IMR-90 (cell line): ENCODE measurements around the gene DNAJC28. TPM values are rescaled to one million over a fixed set of nuclear protein-coding genes. Genes with fewer than 3 reads are reported as not detected.

Source experiments
- ATAC-seq: fragments of 200-7000 bp; cut with Tn5 transposase; 2 replicates; pipeline ENCODE4 v1.9.1; 2020; ENCODE audit warnings: low read depth, mild to moderate bottlenecking, moderate library complexity
- BruUV-seq: library from RNA; stranded (reverse); fragments of 400-500 nt; replicated peaks from 2 replicates; lab custom pipeline; 2021; lab: Mats Ljungman, UMichigan
- CTCF ChIA-PET: fragments of 300-600 bp; formaldehyde crosslinking; extraction: SDS; loops from one replicate; lab custom pipeline; 2021; ENCODE audit warnings: antibody characterized with exemption; lab: Yijun Ruan, JAX
- POLR2A ChIA-PET: fragments of 300-600 bp; sonication (Branson Sonifier 250); formaldehyde crosslinking; loops from one replicate; lab custom pipeline; 2022; ENCODE audit warnings: antibody characterized with exemption; ENCODE audit not compliant: unreplicated experiment; lab: Charles Lee
- DNase-seq: peaks from one replicate; pipeline ENCODE4 v3.0.0; 2013
- H2AFZ ChIP-seq: replicated peaks from 2 replicates; pipeline ENCODE3; 2013; ENCODE audit warnings: low read length, mild to moderate bottlenecking; ENCODE audit not compliant: poor library complexity
- H2AK5ac ChIP-seq: 2 replicates; pipeline ENCODE4 v1.6.1; 2013; ENCODE audit warnings: low read depth, low read length, inconsistent platforms
- H2AK9ac ChIP-seq: replicated peaks from 2 replicates; pipeline ENCODE3; 2013; ENCODE audit warnings: mild to moderate bottlenecking, low read depth, low read length, moderate library complexity; ENCODE audit not compliant: poor library complexity
- H2BK120ac ChIP-seq: 2 replicates; pipeline ENCODE4 v1.6.1; 2013; ENCODE audit warnings: low read depth, low read length, inconsistent platforms
- H2BK15ac ChIP-seq: 3 replicates; pipeline ENCODE4 v1.6.1; 2013; ENCODE audit warnings: low read depth, low read length, inconsistent platforms
- H2BK20ac ChIP-seq: 2 replicates; pipeline ENCODE4 v1.6.1; 2013; ENCODE audit warnings: low read depth, mild to moderate bottlenecking, inconsistent platforms, low read length, moderate library complexity
- H2BK5ac ChIP-seq: 2 replicates; pipeline ENCODE4 v1.6.1; 2013; ENCODE audit warnings: mild to moderate bottlenecking, low read depth, low read length, inconsistent platforms; ENCODE audit not compliant: poor library complexity, severe bottlenecking
- H3K14ac ChIP-seq: replicated peaks from 2 replicates; pipeline ENCODE4 v1.6.1; 2013; ENCODE audit warnings: low read depth, low read length, inconsistent platforms
- H3K18ac ChIP-seq: 2 replicates; pipeline ENCODE4 v1.6.1; 2013; ENCODE audit warnings: low read depth, low read length, control low read depth
- H3K23ac ChIP-seq: 2 replicates; pipeline ENCODE4 v1.6.1; 2013; ENCODE audit warnings: low read depth, low read length, inconsistent platforms
- H3K27ac ChIP-seq: 2 replicates; pipeline ENCODE4 v1.5.1; 2013; ENCODE audit warnings: mild to moderate bottlenecking, control low read depth, low read length; ENCODE audit not compliant: insufficient read depth
- H3K27me3 ChIP-seq: 2 replicates; pipeline ENCODE4 v1.6.1; 2013; ENCODE audit warnings: low read length; ENCODE audit not compliant: control insufficient read depth, insufficient read depth
- H3K36me3 ChIP-seq: 2 replicates; pipeline ENCODE4 v1.6.1; 2013; ENCODE audit warnings: low read length, mixed read lengths; ENCODE audit not compliant: control insufficient read depth, insufficient read depth
- H3K4ac ChIP-seq: 2 replicates; pipeline ENCODE4 v1.6.1; 2013; ENCODE audit warnings: low read depth, low read length, inconsistent platforms
- H3K4me1 ChIP-seq: 2 replicates; pipeline ENCODE4 v1.6.1; 2013; ENCODE audit warnings: low read length, mixed read lengths; ENCODE audit not compliant: control insufficient read depth, insufficient read depth
- H3K4me2 ChIP-seq: 2 replicates; pipeline ENCODE4 v1.6.1; 2013; ENCODE audit warnings: low read depth, mild to moderate bottlenecking, control low read depth, low read length, moderate library complexity
- H3K4me3 ChIP-seq: 2 replicates; pipeline ENCODE4 v1.5.1; 2013; ENCODE audit warnings: low read depth, mild to moderate bottlenecking, control low read depth, low read length, moderate library complexity; ENCODE audit not compliant: insufficient read depth
- H3K56ac ChIP-seq: 2 replicates; pipeline ENCODE4 v1.6.1; 2013; ENCODE audit warnings: low read length, inconsistent platforms; ENCODE audit not compliant: insufficient read depth; ENCODE audit errors: extremely low read depth
- H3K79me1 ChIP-seq, 2 experiments: 2 replicates each; pipeline ENCODE4 v1.6.1; 2013; ENCODE audit warnings: low read length in 2 of 2, inconsistent platforms in 1 of 2, low read depth in 1 of 2
- H3K9ac ChIP-seq: 2 replicates; pipeline ENCODE4 v1.6.1; 2013; ENCODE audit warnings: low read depth, low read length, control low read depth
- H3K9me1 ChIP-seq: 2 replicates; pipeline ENCODE4 v1.6.1; 2013; ENCODE audit warnings: low read length, inconsistent platforms; ENCODE audit not compliant: insufficient read depth
- H3K9me3 ChIP-seq: 2 replicates; pipeline ENCODE4 v1.6.1; 2013; ENCODE audit warnings: low read length; ENCODE audit not compliant: control insufficient read depth, insufficient read depth
- H4K20me1 ChIP-seq: 2 replicates; pipeline ENCODE4 v1.6.1; 2013; ENCODE audit warnings: low read length, inconsistent platforms; ENCODE audit not compliant: insufficient read depth
- H4K5ac ChIP-seq: 2 replicates; pipeline ENCODE4 v1.6.1; 2013; ENCODE audit warnings: mild to moderate bottlenecking, low read depth, low read length, control low read depth
- H4K8ac ChIP-seq, 2 experiments: 2 replicates each; pipeline ENCODE4 v1.6.1; 2013; ENCODE audit warnings: low read depth in 2 of 2, low read length in 2 of 2, control low read depth in 1 of 2, inconsistent platforms in 1 of 2
- H4K91ac ChIP-seq: 2 replicates; pipeline ENCODE4 v1.6.1; 2013; ENCODE audit warnings: low read depth, low read length, inconsistent platforms; ENCODE audit not compliant: insufficient read depth
- BHLHE40 ChIP-seq: fragments of 150-350 bp; IDR thresholded peaks from 2 replicates; pipeline ENCODE4 v1.6.1; 2016; ENCODE audit warnings: mild to moderate bottlenecking, low read depth, low read length
- CEBPB ChIP-seq: IDR thresholded peaks from 2 replicates; pipeline ENCODE4 v1.6.1; 2012; ENCODE audit warnings: low read depth, low read length, improper control_type of control experiment
- FOS ChIP-seq: fragments of 150-350 bp; IDR thresholded peaks from 2 replicates; pipeline ENCODE4 v1.6.1; 2016; ENCODE audit warnings: low read depth, low read length
- MAFK ChIP-seq: IDR thresholded peaks from 2 replicates; pipeline ENCODE4 v1.6.1; 2012; ENCODE audit warnings: low read depth, low read length, improper control_type of control experiment
- MAZ ChIP-seq: IDR thresholded peaks from 2 replicates; pipeline ENCODE4 v1.6.1; 2012; ENCODE audit warnings: low read depth, mild to moderate bottlenecking, low read length, improper control_type of control experiment, moderate library complexity, borderline replicate concordance
- NFE2L2 ChIP-seq: fragments of 150-350 bp; IDR thresholded peaks from 2 replicates; pipeline ENCODE4 v1.6.1; 2016; ENCODE audit warnings: low read depth, mild to moderate bottlenecking, low read length
- RAD21 ChIP-seq: IDR thresholded peaks from 2 replicates; pipeline ENCODE4 v1.6.1; 2012; ENCODE audit warnings: low read length, improper control_type of control experiment
- RFX5 ChIP-seq: IDR thresholded peaks from 2 replicates; pipeline ENCODE4 v1.8.0; 2012; ENCODE audit warnings: low read depth, mild to moderate bottlenecking, low read length, moderate library complexity
- SMC3 ChIP-seq: fragments of 150-350 bp; IDR thresholded peaks from 2 replicates; pipeline ENCODE4 v1.6.1; 2016; ENCODE audit warnings: low read depth, mild to moderate bottlenecking, antibody characterized with exemption, low read length, moderate library complexity
- USF2 ChIP-seq: fragments of 150-350 bp; IDR thresholded peaks from 2 replicates; pipeline ENCODE4 v1.6.1; 2017; ENCODE audit warnings: mild to moderate bottlenecking, antibody characterized with exemption, low read length, low read depth
- WGBS, 2 experiments: methylation state at CpG; one replicate each; pipeline versions ENCODE4 v1.1.5 to v1.1.7; 2013; ENCODE audit warnings: missing lambda C conversion rate in 2 of 2; ENCODE audit not compliant: insufficient read length in 1 of 2; ENCODE audit errors: extremely low coverage in 2 of 2; 5-methylcytosine and 5-hydroxymethylcytosine counted together
- dilution Hi-C: fragments of 300-500 bp; cut with HindIII; formaldehyde crosslinking; loops from one replicate; pipeline ENCODE4 v1.14.3; 2018; ENCODE audit warnings: low sequenced_read_pairs; ENCODE audit not compliant: unreplicated experiment
- in situ Hi-C: fragments of 300-500 bp; cut with MboI; formaldehyde crosslinking; loops from 3 replicates; pipeline ENCODE4 v1.14.3; 2019; ENCODE audit warnings: low sequenced_read_pairs, inconsistent platforms, mixed read lengths
- intact Hi-C: fragments of 100-400 bp; cut with micrococcal nuclease; formaldehyde crosslinking; loops from 2 replicates; pipeline ENCODE4 v1.10.0; 2022
- polyA plus RNA-seq, 3 experiments: library from polyadenylated mRNA; depleted of rRNA; stranded (reverse); fragments of >200 nt; gene quantifications; 2 replicates each; pipeline ENCODE4 v1.2.3, GENCODE V29; 2012; ENCODE audit warnings: low replicate concordance in 1 of 3
- total RNA-seq: library from RNA; depleted of rRNA; stranded (reverse); fragments of >200 nt; gene quantifications from 2 replicates; pipeline ENCODE4 v1.2.3, GENCODE V29; 2012
- TF ChIP-seq, protein P1 (sequence below): conservative IDR thresholded peaks from 2 replicates; pipeline ENCODE4 v1.5.1; 2012; ENCODE audit warnings: mild to moderate bottlenecking, low read depth, low read length, improper control_type of control experiment

DNAJC28 gene
- total and polyA plus RNA-seq, 2 of the 4 experiments (the other 2 are of a cell fraction) = 0.54 to 0.65 TPM

DNA sequence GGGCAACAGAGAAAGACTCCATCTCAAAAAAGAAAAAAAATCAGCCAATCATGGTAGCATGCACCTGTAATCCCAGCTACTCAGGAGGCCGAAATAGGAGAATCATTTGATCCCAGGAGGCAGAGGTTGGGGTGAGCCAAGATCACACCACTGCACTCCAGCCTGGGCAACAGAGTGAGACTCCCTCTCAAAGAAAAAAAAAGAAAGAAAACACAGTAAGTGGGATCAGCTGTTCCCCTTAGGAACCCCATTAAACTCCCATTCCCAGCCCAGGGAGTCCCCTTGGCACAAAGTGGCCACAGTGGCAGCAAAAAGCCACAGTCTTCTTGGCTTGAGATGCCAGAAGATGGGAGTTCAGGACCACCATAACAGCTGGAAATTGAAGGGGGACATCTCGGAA, 20.8 kb downstream of the DNAJC28 start:
- peaks cover 7 to 41% of the 10 kb centered on the region in 2 experiments; a peak in 3 of 4 replicates for H3K79me1 ChIP-seq
- H3K4me2 ChIP-seq = no peak overlapping the region
- dilution Hi-C loops = no loop called here

More for the DNA sequence above, 20.8 kb downstream of the DNAJC28 start:
- H4K20me1 ChIP-seq = no peaks in the 10 kb centered on the region
- H3K56ac ChIP-seq = no peak overlapping the region
- no peak overlapping the region for H2AFZ ChIP-seq
- no peak overlapping the region for H2BK5ac ChIP-seq
- H4K91ac ChIP-seq = no peak overlapping the region
- no peak overlapping the region for H2BK15ac ChIP-seq
- no peak overlapping the region for H2AK5ac ChIP-seq
- H4K8ac ChIP-seq = no peak overlapping the region
- H3K27ac ChIP-seq = no peak overlapping the region
- H3K9me1 ChIP-seq = no peaks in the 10 kb centered on the region
- H3K36me3 ChIP-seq = no peaks in the 10 kb centered on the region
- intact Hi-C loops (no loop called here), in situ Hi-C loops (loop anchor here (25.0 kb wide), 1 partner anchor 483 kb away; no protein-coding TSS in a partner anchor)
- H3K18ac ChIP-seq = no peak overlapping the region
- no peak overlapping the region for H3K14ac ChIP-seq
- H3K4me1 ChIP-seq = no peaks in the 10 kb centered on the region
- H3K27me3 ChIP-seq = no peaks in the 10 kb centered on the region
- POLR2A ChIA-PET = no interaction called here
- no CpG with 5 or more reads among the region's 2 CpGs for WGBS, 2 experiments
- no peak overlapping the region for H4K5ac ChIP-seq
- H3K4ac ChIP-seq = no peak overlapping the region
- no peak overlapping the region for H3K4me3 ChIP-seq
- ATAC-seq (no peak), DNase-seq (no peak)
- no peak overlapping the region for H2BK20ac ChIP-seq
- no TSS peak for BruUV-seq
- no peak overlapping the region for H3K23ac ChIP-seq
- H3K9ac ChIP-seq = no peak overlapping the region
- H3K9me3 ChIP-seq = peaks cover 1% of the 10 kb centered on the region; the same call in 1 of the 2 replicates
- CTCF ChIA-PET = no interaction called here
- TF ChIP-seq RAD21 (no peak), MAZ (no peak), BHLHE40 (no peak), CEBPB (no peak), NFE2L2 (no peak), FOS (no peak), USF2 (no peak), RFX5 (no peak), SMC3 (no peak), MAFK (no peak)
- TF ChIP-seq, protein P1, sequence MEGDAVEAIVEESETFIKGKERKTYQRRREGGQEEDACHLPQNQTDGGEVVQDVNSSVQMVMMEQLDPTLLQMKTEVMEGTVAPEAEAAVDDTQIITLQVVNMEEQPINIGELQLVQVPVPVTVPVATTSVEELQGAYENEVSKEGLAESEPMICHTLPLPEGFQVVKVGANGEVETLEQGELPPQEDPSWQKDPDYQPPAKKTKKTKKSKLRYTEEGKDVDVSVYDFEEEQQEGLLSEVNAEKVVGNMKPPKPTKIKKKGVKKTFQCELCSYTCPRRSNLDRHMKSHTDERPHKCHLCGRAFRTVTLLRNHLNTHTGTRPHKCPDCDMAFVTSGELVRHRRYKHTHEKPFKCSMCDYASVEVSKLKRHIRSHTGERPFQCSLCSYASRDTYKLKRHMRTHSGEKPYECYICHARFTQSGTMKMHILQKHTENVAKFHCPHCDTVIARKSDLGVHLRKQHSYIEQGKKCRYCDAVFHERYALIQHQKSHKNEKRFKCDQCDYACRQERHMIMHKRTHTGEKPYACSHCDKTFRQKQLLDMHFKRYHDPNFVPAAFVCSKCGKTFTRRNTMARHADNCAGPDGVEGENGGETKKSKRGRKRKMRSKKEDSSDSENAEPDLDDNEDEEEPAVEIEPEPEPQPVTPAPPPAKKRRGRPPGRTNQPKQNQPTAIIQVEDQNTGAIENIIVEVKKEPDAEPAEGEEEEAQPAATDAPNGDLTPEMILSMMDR = no peak
- no peak overlapping the region for H2BK120ac ChIP-seq
- H2AK9ac ChIP-seq = no peak overlapping the region
